Aorta (tissue), 5 donors: ENCODE data around the gene PFKFB4. TPM values are rescaled to one million over a fixed set of nuclear protein-coding genes. Genes with fewer than 3 reads are reported as not detected.

ENCODE experiments used
- ATAC-seq: fragments of 200-7000 bp; cut with Tn5 transposase; one replicate; pipeline ENCODE4 v1.9.1; 2022; ENCODE audit warnings: moderate library complexity; ENCODE audit not compliant: low FRiP score
- DNase-seq, 2 donors: peaks; one replicate each; pipeline ENCODE4 v3.0.0-alpha.2; 2020
- H3K27ac ChIP-seq, 2 donors: one replicate each; pipeline ENCODE4 v1.5.1; 2013; ENCODE audit warnings: low read length in 2 of 2, mild to moderate bottlenecking in 2 of 2, moderate library complexity in 2 of 2, control low read depth in 1 of 2, inconsistent platforms in 1 of 2, low read depth in 1 of 2
- H3K27me3 ChIP-seq, 2 donors: one replicate each; pipeline ENCODE4 v1.6.1; 2013; ENCODE audit warnings: control low read depth in 1 of 2, low read length in 1 of 2, mild to moderate bottlenecking in 1 of 2, moderate library complexity in 1 of 2; ENCODE audit not compliant: insufficient read depth in 2 of 2, control insufficient read depth in 1 of 2
- H3K36me3 ChIP-seq, 2 donors: one replicate each; pipeline ENCODE4 v1.6.1; 2013; ENCODE audit warnings: control low read depth in 1 of 2, low read length in 1 of 2, mild to moderate bottlenecking in 1 of 2; ENCODE audit not compliant: insufficient read depth in 2 of 2, control insufficient read depth in 1 of 2
- H3K4me1 ChIP-seq, 2 donors: one replicate each; pipeline ENCODE4 v1.6.1; 2013; ENCODE audit warnings: low read length in 2 of 2, control low read depth in 1 of 2, mild to moderate bottlenecking in 1 of 2, moderate library complexity in 1 of 2; ENCODE audit not compliant: insufficient read depth in 2 of 2, control insufficient read depth in 1 of 2
- H3K4me3 ChIP-seq, 2 donors: one replicate each; pipeline ENCODE4 v1.5.1; 2013; ENCODE audit warnings: low read length in 2 of 2, control low read depth in 1 of 2, mild to moderate bottlenecking in 1 of 2
- H3K9me3 ChIP-seq: one replicate; pipeline ENCODE4 v1.6.1; 2013; ENCODE audit warnings: mild to moderate bottlenecking, low read length; ENCODE audit not compliant: control insufficient read depth
- WGBS, 2 donors: extraction: QIAGEN DNeasy Blood & Tissue Kit; methylation state at CpG; one replicate each; pipeline ENCODE4 v1.1.7; 2013; 5-methylcytosine and 5-hydroxymethylcytosine counted together
- intact Hi-C, 2 donors: fragments of 100-400 bp; cut with DNase I; formaldehyde crosslinking; loops; one replicate each; pipeline versions ENCODE4 v1.14.2 to v1.15.0; 2022
- polyA plus RNA-seq, 2 donors: library from polyadenylated mRNA; stranded (reverse); fragments of 200-250 nt; gene quantifications; one replicate each; pipeline ENCODE4 v1.2.3, GENCODE V29; 2013
- total RNA-seq, 2 donors: library from RNA; stranded (reverse); fragmentation: NEBNext Ultra II Directional; extraction: Animal tissue kit (Norgen Biotek cat#: 25700); gene quantifications; one replicate each; pipeline ENCODE4 v1.2.1, GENCODE V29; 2021
- donor health status: healthy with polysubstance abuse.
- donor health status: Bipolar disorder and iron deficiency.
- donor health status: DM: no; HTN: no; CAD: no.
- donor health status: DM: no; HTN: no; CAD: no.
- donor health status: DM: yes; HTN: yes; CAD: no.

The PFKFB4 gene
- total and polyA plus RNA-seq, 4 donors = 2.8 to 14.6 (median 6.4) TPM

DNA sequence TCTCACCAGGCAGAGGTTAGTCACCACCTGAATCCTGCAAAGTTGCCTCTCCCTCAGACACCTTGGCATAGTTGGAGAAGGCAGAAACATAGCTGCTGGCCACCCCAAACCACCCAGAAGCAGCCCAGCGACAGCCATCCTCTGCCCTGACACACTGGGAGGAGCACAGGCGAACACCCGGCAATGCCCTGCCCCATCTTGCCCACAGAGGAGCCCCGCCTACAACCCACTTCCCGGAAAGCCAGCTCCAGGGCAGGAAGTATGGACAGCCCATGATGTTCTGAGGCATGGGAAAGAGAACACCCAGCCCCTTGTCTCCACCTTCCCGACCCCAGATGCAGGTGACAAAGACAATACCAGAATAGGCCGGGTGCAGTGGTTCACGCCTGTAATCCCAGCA lies 40.0 kb downstream of the PFKFB4 start:
- H3K4me1 ChIP-seq = no peaks in the 10 kb centered on the region
- no peaks in the 10 kb centered on the region for H3K9me3 ChIP-seq
- intact Hi-C loops = no loop called here
- no peaks in the 10 kb centered on the region for H3K36me3 ChIP-seq
- ATAC-seq (no peak), DNase-seq (peak in 1 of 2 donors; percentile 36)
- no peaks in the 10 kb centered on the region for H3K27me3 ChIP-seq
- 85% methylated on average over 8 of the region's 8 CpGs for WGBS, 2 donors
- H3K27ac ChIP-seq = no peak overlapping the region
- no peak overlapping the region for H3K4me3 ChIP-seq

DNA sequence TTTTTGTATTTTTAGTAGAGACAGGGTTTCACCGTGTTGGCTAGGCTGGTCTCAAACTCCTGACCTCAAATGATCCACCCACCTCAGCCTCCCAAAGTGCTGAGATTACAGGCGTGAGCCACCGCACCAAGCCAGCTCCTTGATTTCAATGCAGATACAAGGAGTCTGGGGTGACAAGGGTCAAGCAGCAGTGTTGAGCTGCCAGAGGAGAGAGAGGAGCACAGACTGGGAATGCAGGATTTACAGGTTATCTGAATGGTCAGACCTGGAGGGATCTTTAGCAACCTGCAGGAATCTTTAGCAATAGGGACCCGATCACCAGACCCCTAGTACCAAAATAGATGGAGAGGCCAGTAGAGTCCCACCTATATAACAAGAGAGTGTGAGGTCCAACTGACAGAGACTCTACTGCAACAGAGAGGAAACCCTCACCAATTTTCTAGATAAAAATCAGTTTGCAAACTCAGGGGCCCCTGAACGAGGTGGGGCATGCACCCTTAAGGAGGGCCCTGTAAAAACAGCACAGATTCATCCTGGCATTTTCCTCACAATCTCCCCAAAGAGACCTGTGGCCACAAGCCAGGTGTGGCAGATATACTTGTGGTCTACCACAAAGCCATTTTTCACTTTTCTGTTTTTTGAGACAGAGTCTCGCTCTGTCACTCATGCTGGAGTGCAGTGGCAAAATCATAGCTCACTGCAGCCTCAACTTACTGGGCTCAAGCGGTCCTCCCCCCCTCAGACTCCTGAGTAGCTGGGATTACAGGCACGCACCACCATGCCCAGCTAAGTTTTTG lies 42.0 kb downstream of the PFKFB4 start:
- no peaks in the 10 kb centered on the region for H3K27me3 ChIP-seq
- H3K27ac ChIP-seq = no peak overlapping the region
- ATAC-seq (no peak), DNase-seq (no peak)
- intact Hi-C loops = no loop called here
- WGBS, 2 donors = 93 to 95% methylated on average over 8 of the region's 8 CpGs
- H3K36me3 ChIP-seq = no peaks in the 10 kb centered on the region
- H3K9me3 ChIP-seq = no peaks in the 10 kb centered on the region
- no peaks in the 10 kb centered on the region for H3K4me1 ChIP-seq
- no peak overlapping the region for H3K4me3 ChIP-seq

DNA sequence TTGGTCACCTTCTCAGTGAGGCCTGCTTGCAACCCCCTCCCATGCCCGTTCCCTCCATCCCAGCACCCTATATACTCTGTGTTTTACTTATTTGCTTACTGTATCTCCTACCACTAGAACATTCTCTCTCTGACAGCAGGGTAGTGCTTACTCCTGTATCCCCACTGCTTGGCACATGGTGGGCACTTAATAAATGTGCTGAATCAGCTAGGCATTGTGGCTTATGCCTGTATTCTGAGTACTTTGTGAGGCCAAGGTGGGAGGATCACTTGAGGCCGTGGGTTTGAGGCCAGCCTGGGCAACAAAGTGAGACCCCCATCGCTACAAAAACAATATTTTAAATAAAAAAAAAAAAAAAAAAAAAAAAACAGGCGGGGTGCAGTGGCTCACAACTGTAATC lies 45.1 kb downstream of the PFKFB4 start:
- Histone ChIP-seq H3K9me3 (no peaks in the 10 kb centered on the region), H3K27ac (no peak overlapping the region), H3K27me3 (no peaks in the 10 kb centered on the region), H3K36me3 (no peaks in the 10 kb centered on the region), H3K4me1 (no peaks in the 10 kb centered on the region), H3K4me3 (no peak overlapping the region)
- no peak for DNase-seq
- intact Hi-C loops = no loop called here
- WGBS, 2 donors = 86 to 91% methylated on average over 4 of the region's 4 CpGs
- no peak for ATAC-seq

DNA sequence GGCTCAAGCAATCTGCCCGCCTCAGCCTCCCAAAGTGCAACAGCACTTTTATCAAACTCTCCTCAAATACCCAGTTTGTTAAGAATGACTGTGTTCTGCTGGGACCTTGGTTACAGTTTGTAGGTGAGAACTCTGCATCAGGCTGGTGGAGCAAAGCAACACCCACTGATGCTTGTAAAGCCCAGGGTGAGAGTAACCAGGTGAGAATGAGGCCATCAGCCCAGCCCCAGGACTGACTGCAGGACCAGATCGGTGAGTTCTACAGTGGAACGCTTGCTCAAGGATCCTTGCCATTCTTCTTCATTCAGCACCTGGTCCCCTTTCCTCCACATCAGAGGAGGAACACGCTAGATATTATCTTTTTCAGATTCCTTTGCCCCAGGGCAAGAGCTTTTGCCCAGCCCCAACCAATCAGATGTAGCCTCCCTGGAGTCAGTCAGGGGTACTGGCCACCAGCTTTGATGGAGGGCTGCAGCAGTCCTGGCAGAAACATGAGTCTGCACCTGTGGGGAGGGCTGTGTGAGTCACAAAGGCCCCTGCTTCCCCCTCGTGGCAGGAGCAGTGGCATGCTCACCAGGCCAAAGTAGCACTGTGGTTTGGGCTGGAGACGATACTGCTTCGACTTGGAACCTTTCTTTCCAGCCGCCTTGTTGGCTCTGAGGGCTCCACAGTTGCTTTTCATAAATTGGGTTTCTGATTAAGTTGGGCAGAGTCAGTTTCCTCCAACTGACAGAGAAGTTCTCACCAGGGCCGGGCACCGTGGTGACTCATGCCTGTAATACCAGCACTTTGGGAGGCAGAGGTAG lies 49.1 kb downstream of the PFKFB4 start:
- no peaks in the 10 kb centered on the region for H3K4me1 ChIP-seq
- 29 to 30% methylated on average over 10 of the region's 10 CpGs for WGBS, 2 donors
- no peak overlapping the region for H3K4me3 ChIP-seq
- H3K27me3 ChIP-seq = no peaks in the 10 kb centered on the region
- intact Hi-C loops = loop anchor here (5.0 kb wide), 1 partner anchor 40 kb away; no protein-coding TSS in a partner anchor
- H3K9me3 ChIP-seq = no peaks in the 10 kb centered on the region
- DNase-seq (peak; percentile 73 to 83), ATAC-seq (no peak)
- peak overlapping the region in 1 of 2 donors; percentile 73 for H3K27ac ChIP-seq
- no peaks in the 10 kb centered on the region for H3K36me3 ChIP-seq

DNA sequence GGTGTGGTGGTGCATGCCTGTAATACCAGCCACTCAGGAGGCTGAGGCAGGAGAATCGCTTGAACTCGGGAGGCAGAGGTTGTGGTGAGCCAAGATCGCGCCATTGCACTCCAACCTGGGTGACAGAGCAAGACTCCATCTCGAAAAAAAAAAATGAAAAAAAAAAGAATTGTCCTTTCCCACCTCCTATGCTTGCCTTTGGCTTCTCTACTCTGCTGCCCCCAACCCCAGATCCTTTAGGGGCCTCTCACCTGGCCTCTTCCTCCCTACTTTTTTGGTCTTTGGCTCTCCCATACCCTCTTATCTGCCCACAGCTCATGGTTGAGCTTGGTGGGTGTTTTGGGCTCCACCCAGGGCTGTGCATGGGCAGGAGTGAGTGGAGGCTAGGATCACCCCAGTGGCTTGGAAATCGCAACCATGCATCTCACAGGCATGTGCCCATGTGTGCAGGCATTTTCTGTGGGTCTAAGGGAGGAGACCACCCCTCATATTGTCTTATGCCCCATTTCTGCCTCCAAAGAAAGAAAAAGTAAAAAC lies 50.6 kb downstream of the PFKFB4 start:
- Histone ChIP-seq H3K4me3 (no peak overlapping the region), H3K27me3 (no peaks in the 10 kb centered on the region), H3K36me3 (no peaks in the 10 kb centered on the region), H3K9me3 (no peaks in the 10 kb centered on the region), H3K4me1 (no peaks in the 10 kb centered on the region), H3K27ac (no peak overlapping the region)
- DNase-seq (peak in 1 of 2 donors; percentile 7), ATAC-seq (no peak)
- intact Hi-C loops = loop anchor here (5.0 kb wide), 1 partner anchor 41 kb away; no protein-coding TSS in a partner anchor
- 96 to 97% methylated on average over 6 of the region's 6 CpGs for WGBS, 2 donors

DNA sequence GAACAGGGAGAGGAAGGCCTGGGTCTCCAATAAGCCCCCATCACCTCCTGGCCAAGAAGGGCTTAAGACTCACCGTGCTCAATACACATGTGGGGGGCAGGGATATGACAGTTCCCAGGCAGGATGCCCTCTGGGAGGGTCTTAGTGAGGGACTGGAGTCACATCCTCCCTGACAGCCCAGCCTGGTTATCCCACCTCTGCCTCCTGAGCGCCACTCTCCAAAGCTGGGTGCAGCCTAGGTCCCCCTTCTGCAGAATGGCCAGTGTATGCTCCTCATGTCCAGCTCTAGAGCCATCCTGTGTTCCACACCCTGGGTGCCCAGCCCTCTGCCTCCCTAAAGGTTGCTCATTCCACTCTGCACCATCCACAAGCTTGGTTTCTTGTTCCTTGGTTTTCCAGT lies 51.5 kb downstream of the PFKFB4 start:
- intact Hi-C loops = loop anchor here (5.0 kb wide), 1 partner anchor 42 kb away; no protein-coding TSS in a partner anchor
- DNase-seq (peak in 1 of 2 donors; percentile 68), ATAC-seq (no peak)
- H3K27me3 ChIP-seq = no peaks in the 10 kb centered on the region
- no peak overlapping the region for H3K4me3 ChIP-seq
- H3K36me3 ChIP-seq = no peaks in the 10 kb centered on the region
- no peaks in the 10 kb centered on the region for H3K9me3 ChIP-seq
- WGBS, 2 donors = 74 to 80% methylated on average over 2 of the region's 2 CpGs
- no peaks in the 10 kb centered on the region for H3K4me1 ChIP-seq
- peak overlapping the region in 1 of 2 donors; percentile 99 for H3K27ac ChIP-seq

DNA sequence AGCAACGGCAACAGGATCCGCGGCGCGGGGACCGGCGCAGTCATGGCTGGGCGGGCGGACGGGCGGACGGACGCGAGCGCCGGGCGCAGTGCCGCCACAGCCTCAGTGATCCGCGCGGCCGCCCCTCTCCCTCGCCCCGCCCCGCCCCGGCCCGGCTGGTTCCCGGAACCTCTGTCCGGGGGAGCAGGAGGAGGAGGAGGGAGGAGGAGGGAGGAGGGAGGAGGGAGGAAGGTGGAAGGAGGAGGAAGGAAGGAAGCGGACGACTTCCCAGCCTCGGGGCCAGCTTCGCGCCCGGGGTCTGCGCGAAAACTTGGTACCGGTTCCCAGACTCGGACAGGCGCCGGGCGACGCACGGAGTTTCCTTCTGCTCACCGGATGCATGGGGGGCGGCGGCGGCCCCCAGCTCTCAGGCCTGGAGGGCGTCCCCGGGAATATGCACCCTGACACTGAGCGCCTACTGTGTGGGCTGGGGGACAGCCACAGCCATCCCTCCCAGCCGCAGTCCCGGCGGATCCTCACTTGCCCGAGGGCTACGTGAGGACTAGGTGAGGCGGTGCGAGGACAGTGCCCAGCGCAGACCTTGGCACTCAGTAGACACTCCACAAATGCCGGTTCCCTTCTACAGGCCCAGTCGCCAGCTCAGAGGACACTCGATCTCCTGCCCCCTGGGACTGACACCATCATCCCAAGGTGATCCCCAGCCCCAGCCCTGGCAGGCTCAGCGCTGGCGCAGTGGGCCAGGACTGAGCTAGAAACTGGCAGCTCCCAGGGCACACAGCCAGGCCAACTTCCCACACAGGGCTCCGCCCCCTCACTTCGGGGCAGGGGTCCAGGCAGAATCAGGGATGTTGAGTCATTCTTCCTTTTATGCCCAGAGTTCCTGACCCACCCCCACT lies 52.3 kb downstream of the PFKFB4 start, which contains the start of gene SHISA5:
TSS of gene SHISA5 (minus strand) at position 124 of the 896 bp plus-strand sequence. CDS start at position 44, 80 bp downstream.
- ATAC-seq (peak; percentile 92), DNase-seq (peak; percentile 91 to 97)
- peak within 1 kb of the TSS; percentile 34 to 99 for H3K27ac ChIP-seq
- intact Hi-C loops = loop anchor here (1.0 to 5.0 kb wide), 3 partner anchors 31 to 38 kb away; a partner anchor contains a TSS
- H3K27me3 ChIP-seq = no peaks in the 10 kb centered on the region
- no peaks in the 10 kb centered on the region for H3K4me1 ChIP-seq
- WGBS, 2 donors = 1% methylated on average over 42 to 66 of the region's 66 CpGs
- H3K36me3 ChIP-seq = no peaks in the 10 kb centered on the region
- H3K9me3 ChIP-seq = no peaks in the 10 kb centered on the region
- H3K4me3 ChIP-seq = peak within 1 kb of the TSS; percentile 28 to 47
